WI38 (cell line): Measurements from ENCODE around the gene GRID2.

ENCODE experiments used
- H3K4me3 ChIP-seq: 2 replicates; pipeline ENCODE4 v1.5.1; 2011; ENCODE audit warnings: low read depth, mild to moderate bottlenecking, control low read depth, low read length
- CTCF ChIP-seq: IDR thresholded peaks from 2 replicates; pipeline ENCODE4 v1.5.1; 2012; ENCODE audit warnings: low read depth, mild to moderate bottlenecking, control low read depth, low read length

Gene GRID2

GRCh38 chr4:93436000-93436626 lies 1132.3 kb downstream of the GRID2 start:
- TF ChIP-seq CTCF = no peak
- H3K4me3 ChIP-seq = no peak overlapping the region

GRCh38 chr4:93437991-93438390 lies 1134.2 kb downstream of the GRID2 start:
- H3K4me3 ChIP-seq = no peak overlapping the region
- TF ChIP-seq CTCF = no peak

- no peak overlapping the region for H3K4me3 ChIP-seq
- no peak for TF ChIP-seq CTCF
These were observed 1141.1 kb downstream of the GRID2 start for GRCh38 chr4:93444860-93445259.

- H3K4me3 ChIP-seq = no peak overlapping the region
- no peak for TF ChIP-seq CTCF
These were observed 1142.3 kb downstream of the GRID2 start for GRCh38 chr4:93446038-93446437.

- no peak overlapping the region for H3K4me3 ChIP-seq
- TF ChIP-seq CTCF = no peak
These were observed 1145.0 kb downstream of the GRID2 start for GRCh38 chr4:93448691-93449293.

GRCh38 chr4:93451954-93452353 lies 1148.2 kb downstream of the GRID2 start:
- no peak overlapping the region for H3K4me3 ChIP-seq
- TF ChIP-seq CTCF = no peak

- no peak overlapping the region for H3K4me3 ChIP-seq
- no peak for TF ChIP-seq CTCF
These were observed 1157.8 kb downstream of the GRID2 start for GRCh38 chr4:93461541-93461940.
